ENCODE results near the gene C1orf105. TPM values are rescaled to one million over a fixed set of nuclear protein-coding genes. Genes with fewer than 3 reads are reported as not detected.

C1orf105 gene
- total and polyA plus RNA-seq, 2 of the 8 experiments (the other 6 are each of a cell fraction or from before 2014, with no cell fraction given): not detected

DNA sequence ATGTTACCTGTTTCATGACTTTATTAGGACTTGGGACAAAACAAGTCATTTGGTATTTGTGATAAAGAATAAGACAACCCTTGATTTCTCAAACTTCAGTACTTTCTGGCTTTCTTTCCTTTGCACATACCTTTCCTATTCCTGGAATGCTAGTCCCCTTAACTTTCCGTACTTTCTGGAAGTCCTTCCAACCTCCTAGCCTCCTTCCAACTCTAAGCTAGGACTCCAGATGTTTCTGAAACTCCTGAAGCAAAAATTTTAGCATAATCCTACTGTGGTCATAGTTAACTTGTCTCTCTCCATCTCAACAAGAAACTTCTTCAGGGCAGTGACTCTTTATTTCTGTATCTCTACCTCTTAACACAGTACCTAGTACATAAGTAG is 19.8 kb upstream of the C1orf105 start (continued):
- no peak for TF ChIP-seq POU5F1 (IDR thresholded peaks at IDR 0.05; ENCODE audit: low read depth, low read length)

DNA sequence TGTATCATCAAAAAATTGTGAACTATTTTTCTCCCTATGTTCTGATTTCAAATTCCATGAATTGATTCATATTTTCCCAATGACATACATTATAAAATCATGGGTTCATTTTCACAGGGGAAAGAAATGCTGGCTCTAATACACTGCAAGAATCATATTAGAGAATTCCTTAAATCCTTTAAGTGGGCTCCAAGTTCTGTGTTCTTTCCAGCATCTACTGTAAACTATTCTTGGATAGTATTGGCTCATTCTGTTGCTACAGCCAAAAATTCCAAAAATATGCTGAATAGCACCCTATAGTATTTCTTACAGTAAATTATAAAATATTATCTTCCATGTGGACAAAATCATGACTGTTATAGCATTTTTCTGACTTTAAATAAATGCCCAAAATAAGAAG is 19.0 kb upstream of the C1orf105 start:
- H3K14ac ChIP-seq (ENCODE audit: insufficient read length): no peak overlapping the region
- H2BK120ac ChIP-seq (replicated peaks; ENCODE audit: low read depth, low read length): no peak overlapping the region
- H3K4me2 ChIP-seq (ENCODE audit: insufficient read depth in 1 of 2, low read depth in 2 of 2, low read length in 2 of 2): no peak overlapping the region
- H3K79me2 ChIP-seq (ENCODE audit: control insufficient read depth in 1 of 2, insufficient read depth in 2 of 2, low read length in 2 of 2): no peaks in the 10 kb centered on the region
- H2BK5ac ChIP-seq (ENCODE audit: low read depth, low read length): no peak overlapping the region
- FAIRE-seq (no peak), DNase-seq (ENCODE audit: low read depth in 1 of 2, low spot score in 2 of 2) (no peak)
- no peaks in the 10 kb centered on the region for H3K79me1 ChIP-seq (ENCODE audit: low read depth, low read length)
- no peak overlapping the region for H2BK12ac ChIP-seq (ENCODE audit: low read depth, low read length)
- H3K4me3 ChIP-seq (ENCODE audit: extremely low read depth in 1 of 4, insufficient read depth in 2 of 4, low read depth in 3 of 4, low read length in 4 of 4): no peak overlapping the region
- no peaks in the 10 kb centered on the region for H3K23me2 ChIP-seq (ENCODE audit: low read depth, low read length)
- no peaks in the 10 kb centered on the region for H4K20me1 ChIP-seq (replicated peaks in 1 of 2; ENCODE audit: control insufficient read depth in 1 of 2, insufficient read depth in 2 of 2, low read length in 2 of 2)
- H3K56ac ChIP-seq (replicated peaks; ENCODE audit: insufficient read length, low read depth, low read length): no peak overlapping the region
- H2AFZ ChIP-seq (ENCODE audit: low read length): no peak overlapping the region
- H3K9ac ChIP-seq (replicated peaks in 1 of 4; ENCODE audit: extremely low read depth in 1 of 4, low read depth in 3 of 4, low read length in 3 of 4): no peak overlapping the region
- peaks cover 2 to 5% (median 3%) of the 10 kb centered on the region in 4 experiments; a peak in 4 of 7 replicates for H3K4me1 ChIP-seq (replicated peaks in 1 of 4; ENCODE audit: control insufficient read depth in 3 of 4, insufficient read depth in 4 of 4, low read length in 3 of 4)
- no peaks in the 10 kb centered on the region for H3K27me3 ChIP-seq (replicated peaks in 1 of 4; ENCODE audit: control insufficient read depth in 3 of 4, extremely low read depth in 1 of 4, insufficient read depth in 3 of 4, low read length in 3 of 4)
- H4K5ac ChIP-seq (ENCODE audit: insufficient read length, low read depth, low read length): no peak overlapping the region
- H3K18ac ChIP-seq (ENCODE audit: extremely low read depth, low read length): no peak overlapping the region
- no peak overlapping the region for H4K91ac ChIP-seq (replicated peaks; ENCODE audit: insufficient read length, low read length)
- CTCF ChIA-PET (ENCODE audit: partially characterized antibody): interaction anchor here (1.0 to 4.2 kb wide), 16 partner anchors 9 to 382 kb away, joined by 3 to 32 read pairs (median 4); no protein-coding TSS in a partner anchor
- H3K9me3 ChIP-seq (ENCODE audit: insufficient read depth in 2 of 2, low read depth in 1 of 2, low read length in 1 of 2): no peaks in the 10 kb centered on the region
- H3K23ac ChIP-seq (ENCODE audit: insufficient read length): no peak overlapping the region
- no peak overlapping the region for H2BK20ac ChIP-seq (ENCODE audit: low read length)
- no peaks in the 10 kb centered on the region for H3K36me3 ChIP-seq (ENCODE audit: control insufficient read depth in 2 of 4, insufficient read depth in 4 of 4, low read length in 3 of 4)
- H3K27ac ChIP-seq (ENCODE audit: low read depth, low read length): no peak overlapping the region
- POLR2A ChIA-PET (ENCODE audit: partially characterized antibody): no interaction called here
- no peak overlapping the region for H4K8ac ChIP-seq (ENCODE audit: extremely low read depth, insufficient read depth, low read length)
- no peak overlapping the region for H2AK5ac ChIP-seq (ENCODE audit: low read depth, low read length)
- H2BK15ac ChIP-seq (ENCODE audit: low read length): no peak overlapping the region
- H3K4ac ChIP-seq (replicated peaks; ENCODE audit: insufficient read length, low read depth, low read length): no peak overlapping the region
- TF ChIP-seq, protein P1, sequence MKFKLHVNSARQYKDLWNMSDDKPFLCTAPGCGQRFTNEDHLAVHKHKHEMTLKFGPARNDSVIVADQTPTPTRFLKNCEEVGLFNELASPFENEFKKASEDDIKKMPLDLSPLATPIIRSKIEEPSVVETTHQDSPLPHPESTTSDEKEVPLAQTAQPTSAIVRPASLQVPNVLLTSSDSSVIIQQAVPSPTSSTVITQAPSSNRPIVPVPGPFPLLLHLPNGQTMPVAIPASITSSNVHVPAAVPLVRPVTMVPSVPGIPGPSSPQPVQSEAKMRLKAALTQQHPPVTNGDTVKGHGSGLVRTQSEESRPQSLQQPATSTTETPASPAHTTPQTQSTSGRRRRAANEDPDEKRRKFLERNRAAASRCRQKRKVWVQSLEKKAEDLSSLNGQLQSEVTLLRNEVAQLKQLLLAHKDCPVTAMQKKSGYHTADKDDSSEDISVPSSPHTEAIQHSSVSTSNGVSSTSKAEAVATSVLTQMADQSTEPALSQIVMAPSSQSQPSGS (IDR thresholded peaks at IDR 0.05; ENCODE audit: low read length): no peak
- TF ChIP-seq NANOG (IDR thresholded peaks at IDR 0.05; ENCODE audit: insufficient read depth, low read depth, low read length, poor library complexity, severe bottlenecking) (no peak), ASH2L (IDR thresholded peaks at IDR 0.05; ENCODE audit: low read length) (no peak), EGR1 (IDR thresholded peaks at IDR 0.05; ENCODE audit: borderline replicate concordance, low read depth, low read length) (no peak), PHF8 (conservative IDR thresholded peaks at IDR 0.05; ENCODE audit: low read depth, low read length) (no peak), YY1 (IDR thresholded peaks at IDR 0.05; ENCODE audit: low read depth, low read length) (no peak), POLR2A (IDR thresholded peaks at IDR 0.05; ENCODE audit: control extremely low read depth in 1 of 2, low read depth in 2 of 2, low read length in 2 of 2) (no peak), BCL11A (IDR thresholded peaks at IDR 0.05; ENCODE audit: low read depth in 2 of 2, low read length in 2 of 2) (no peak), RNF2 (IDR thresholded peaks at IDR 0.05; ENCODE audit: borderline replicate concordance, low read depth, low read length, missing control alignments, poor library complexity, severe bottlenecking) (no peak), TBP (IDR thresholded peaks at IDR 0.05; ENCODE audit: low read depth, low read length) (no peak), TAF1 (IDR thresholded peaks at IDR 0.05; ENCODE audit: low read depth, low read length) (no peak)
